ENCODE results near the gene AKR1C2.
"Not testable (repeated sequence)": the region's sequence is repeated elsewhere in the genome, so short reads cannot be mapped to it uniquely, and the experiment has no call there.

The AKR1C2 gene

DNA sequence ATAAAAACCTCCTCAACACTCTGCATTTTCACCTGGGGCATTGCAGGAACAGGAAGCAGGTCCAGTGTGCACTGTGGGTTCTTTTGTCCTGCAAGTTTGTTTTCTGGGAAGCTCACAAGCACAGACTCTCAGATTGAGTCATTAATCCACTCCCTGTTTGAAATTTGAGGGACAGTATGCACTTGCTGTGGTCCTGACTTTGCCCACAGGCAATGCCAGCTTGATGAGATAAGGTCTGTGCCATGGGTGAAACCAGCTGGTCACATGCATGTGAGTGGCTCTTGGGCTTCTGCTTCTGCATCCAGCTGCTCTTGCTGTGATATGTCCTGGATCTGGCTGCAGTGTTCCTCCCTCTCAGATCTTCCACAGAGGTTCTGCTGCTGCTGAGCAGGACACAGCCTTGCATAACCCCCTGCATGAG, 21.8 kb upstream of the AKR1C2 start:
- DNase-seq (ENCODE audit: low read depth in 2 of 2): not testable (repeated sequence)

DNA sequence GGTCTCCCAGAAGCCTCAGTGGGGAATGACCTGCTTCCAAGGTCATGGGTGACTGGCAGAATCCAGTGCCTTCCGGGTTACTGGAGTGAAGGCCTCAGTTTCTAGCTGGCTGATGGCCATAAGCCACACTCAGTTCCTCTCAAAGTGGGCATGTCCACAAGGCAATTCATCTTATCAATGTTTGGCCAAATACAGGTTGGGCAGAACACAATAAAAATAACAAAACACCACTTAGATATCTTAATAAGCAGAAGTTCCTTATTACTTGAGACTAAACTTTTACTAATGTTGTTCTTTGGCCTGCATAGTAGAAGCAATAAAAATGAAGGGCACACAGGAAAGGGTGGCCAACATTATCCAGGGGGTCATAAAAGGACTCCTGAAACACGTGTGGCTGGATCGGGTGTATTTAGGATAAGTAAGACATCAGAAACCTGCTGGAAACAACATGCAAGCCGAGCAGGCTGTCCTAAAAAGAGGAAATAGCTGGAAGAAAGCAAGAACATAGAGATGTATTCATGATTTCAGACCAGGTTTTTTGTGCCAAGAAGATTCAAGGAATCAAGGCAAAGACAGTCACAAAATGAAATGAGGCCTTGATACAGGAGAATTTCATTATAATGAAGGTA, 19.6 kb upstream of the AKR1C2 start:
- DNase-seq (ENCODE audit: low read depth in 2 of 2): no peak

DNA sequence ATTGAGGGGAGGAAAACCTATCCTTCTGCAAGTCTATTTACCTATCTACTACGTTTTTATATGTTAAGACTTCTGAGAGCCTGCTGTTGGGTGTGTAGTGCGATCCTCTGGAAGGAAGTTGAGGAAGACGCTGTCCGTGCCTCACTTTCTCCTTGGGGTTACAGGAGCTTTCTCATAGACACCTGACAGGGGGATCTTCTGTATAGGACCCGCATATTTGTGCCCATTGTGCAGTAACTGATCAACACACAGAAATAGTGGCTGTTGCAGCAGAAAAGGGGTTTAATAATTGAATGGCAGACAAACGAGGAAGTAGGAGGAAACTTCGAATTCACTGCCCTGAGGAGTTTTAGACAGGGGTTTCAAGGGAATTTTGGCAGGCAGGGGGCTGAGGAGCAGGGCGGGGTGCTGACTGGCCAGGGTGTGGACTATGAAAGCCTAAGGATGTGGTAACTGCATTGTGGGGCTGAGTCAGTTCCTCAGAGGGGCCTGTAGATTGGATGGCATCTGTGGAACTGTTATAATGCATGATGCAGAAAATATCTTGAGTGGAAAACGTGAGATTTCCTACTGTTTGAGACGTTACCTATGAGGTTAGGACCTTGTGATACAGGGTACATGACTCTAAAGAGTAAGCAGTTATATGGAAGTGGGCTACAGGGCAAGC, 18.1 kb upstream of the AKR1C2 start:
- not testable (repeated sequence) for DNase-seq (ENCODE audit: low read depth in 2 of 2)

DNA sequence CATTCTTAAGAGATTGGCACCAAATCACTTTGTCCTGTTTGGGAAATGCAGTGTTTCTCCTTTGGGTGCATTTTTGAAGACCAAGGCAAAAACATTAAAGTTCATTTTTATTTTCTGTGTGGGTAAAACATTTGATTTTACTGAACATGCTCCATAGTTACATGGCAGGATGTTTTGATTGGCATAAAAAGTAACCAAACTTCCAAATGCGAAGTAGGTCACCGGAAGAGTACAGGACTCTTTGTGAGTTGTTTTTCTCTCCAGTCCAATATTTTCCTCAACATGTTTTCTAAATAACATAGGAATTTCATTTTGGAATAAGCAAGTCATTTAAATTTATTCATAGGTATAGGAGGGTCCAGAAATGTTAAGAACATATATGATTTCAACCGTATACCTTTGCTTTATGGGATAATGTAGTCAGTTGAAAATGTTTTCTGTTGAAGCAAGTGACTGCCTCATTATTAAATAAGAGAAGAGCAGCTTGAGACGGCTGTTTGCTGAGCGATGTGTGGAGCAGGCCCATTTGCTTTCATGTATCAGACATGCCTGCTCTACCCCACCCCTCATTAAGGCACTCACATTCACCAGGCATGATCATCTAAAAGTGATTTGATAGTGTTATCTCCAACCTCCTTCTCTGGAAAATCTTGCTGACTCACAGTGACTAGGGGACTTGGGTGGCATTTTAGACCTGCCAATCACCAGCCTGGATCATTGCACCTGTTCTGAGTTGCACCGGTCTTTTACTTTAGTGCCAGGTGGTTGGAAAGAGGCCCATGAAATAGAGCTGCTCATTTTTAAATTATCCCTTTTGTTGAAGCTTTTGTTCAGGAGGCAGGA, 16.3 kb upstream of the AKR1C2 start:
- not testable (repeated sequence) for DNase-seq (ENCODE audit: low read depth in 2 of 2)

DNA sequence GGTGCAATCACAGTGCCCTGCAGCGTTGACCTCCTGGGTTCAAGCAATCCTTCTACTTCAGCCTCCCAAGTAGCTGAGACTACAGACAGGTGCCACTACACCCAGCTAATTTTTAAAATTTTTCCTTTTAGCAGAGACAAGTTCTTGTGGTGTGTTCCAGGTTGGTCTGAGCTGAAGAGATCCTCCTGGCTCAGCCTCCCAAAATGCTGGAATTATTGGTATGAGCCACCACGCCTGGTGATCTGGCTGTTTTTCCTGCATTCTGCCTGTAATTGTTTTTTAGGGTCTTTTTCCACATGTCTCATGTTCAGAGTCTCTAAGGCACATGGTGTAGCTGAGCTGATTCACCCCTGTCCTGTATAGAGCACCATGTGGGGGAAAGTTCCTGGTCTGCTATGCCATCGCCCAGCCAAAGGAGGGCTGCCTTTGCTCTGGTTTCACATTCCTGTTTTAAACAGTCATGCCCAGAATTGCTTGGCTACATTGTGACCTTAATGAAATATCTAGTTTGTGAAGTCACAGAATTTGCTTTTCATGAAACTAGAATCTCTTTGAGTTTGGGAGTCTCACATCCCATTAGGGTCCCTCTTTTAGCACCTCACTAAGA, 15.1 kb upstream of the AKR1C2 start:
- DNase-seq (ENCODE audit: low read depth in 2 of 2): not testable (repeated sequence)

DNA sequence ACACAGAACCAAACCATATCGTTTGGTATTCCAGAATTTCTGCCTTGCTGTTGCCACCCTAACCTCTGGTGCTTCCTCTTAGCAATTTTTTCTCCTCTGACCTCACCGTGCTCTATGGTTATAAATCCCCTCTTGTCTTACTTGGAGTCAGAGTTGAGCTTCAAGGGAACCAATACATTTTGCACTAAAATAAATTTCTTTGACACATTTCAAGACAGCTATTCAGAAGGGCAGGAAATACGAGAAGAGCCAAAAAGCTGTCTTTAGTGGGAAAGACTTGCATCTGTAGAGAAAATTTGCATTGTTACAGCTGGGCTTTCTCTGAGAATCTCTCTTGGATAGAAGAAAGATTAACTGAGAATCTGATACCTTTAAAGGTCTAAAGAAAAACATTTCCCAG, 14.5 kb upstream of the AKR1C2 start:
- no peak for DNase-seq (ENCODE audit: low read depth in 2 of 2)

DNA sequence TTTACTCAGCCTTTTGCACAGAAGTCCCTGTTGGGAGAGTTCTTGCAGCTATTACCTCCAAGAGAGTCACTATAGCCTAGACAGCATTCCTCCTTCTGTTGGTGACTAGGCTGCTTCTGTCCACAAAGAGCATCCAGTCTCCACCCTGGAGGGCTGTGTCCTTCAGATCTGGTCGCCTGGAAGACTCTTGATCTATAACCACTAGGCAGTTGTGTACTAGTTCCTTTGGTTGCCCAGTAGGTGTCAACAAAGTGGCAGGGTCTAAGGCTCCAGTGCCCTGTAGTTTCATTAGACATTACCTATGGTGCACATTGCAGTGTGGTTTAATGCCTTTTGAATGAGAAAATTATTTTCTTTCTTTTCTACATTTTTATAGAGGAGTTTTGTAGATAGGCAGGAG, 11.3 kb upstream of the AKR1C2 start:
- no peak for DNase-seq (ENCODE audit: low read depth in 2 of 2)

DNA sequence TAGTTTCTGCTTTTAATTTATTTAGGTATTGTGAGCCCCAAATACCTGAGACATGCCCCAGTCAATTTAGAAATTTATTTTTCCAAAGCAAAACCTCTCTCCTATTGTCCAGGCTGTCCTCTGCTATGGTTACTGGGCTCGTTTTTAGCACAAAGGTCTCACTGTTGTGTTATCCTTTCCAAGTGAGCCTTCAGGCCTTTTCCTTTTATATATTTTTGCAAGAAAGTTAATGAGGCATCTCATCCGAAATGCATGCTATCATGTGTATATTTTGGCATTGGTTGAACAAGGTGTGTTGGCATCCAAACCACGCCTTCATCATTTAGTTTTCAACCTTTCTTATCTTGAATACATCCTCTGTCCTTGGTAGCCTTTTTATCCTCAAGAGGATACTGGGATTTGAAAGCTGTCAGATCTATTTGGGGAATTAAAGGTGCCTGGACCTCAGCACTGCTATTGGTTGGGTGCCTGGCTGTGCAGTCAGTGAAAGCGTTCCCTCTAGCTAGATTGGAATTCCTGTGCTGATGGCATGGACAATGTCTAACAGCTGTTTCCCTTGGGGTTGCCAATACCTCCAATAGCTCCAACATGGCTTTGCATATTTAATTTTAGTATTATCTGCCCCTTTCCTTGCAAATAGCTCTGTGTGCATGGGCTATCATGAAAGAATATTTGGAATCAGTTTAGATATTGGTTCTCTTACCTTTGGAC, 10.7 kb upstream of the AKR1C2 start:
- DNase-seq (ENCODE audit: low read depth in 2 of 2): not testable (repeated sequence)

DNA sequence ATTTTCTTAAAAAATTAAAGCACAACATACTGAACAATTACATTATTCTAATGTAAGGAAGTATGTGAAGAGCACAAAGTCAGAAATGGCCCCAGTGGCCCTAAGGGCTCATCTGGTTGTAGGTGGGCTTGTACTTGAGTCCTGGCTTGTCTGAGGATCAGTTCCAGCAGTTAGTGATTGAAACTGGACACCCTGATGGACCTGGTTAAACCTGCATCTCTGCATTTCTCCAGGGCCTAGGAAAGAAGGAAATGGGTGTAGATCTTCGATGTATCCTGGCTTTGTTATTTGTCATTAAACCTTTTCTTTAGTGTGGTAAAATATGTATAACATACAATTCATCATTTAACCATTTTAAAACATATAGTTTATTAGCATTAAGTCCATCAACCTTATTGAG, 9.7 kb upstream of the AKR1C2 start:
- no peak for DNase-seq (ENCODE audit: low read depth in 2 of 2)

DNA sequence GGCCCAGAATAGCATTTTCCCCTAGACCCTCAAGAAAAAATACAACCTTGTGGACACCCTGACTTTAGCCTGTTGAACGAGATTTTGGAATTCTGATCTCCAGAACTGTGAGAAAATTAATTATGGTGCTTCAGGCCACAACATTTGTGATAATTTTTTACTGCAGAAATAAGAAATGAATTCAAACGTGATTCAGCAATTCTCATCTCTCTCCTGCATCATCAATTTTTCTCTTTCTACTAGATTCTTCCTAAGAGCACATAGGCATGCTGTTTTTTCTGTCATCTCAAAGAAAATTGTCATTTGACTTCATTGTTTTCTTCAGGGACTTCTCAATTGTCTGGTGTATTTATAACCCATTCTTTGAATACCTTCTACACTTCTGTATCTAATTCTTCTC, 8.9 kb upstream of the AKR1C2 start:
- DNase-seq (ENCODE audit: low read depth in 2 of 2): no peak

DNA sequence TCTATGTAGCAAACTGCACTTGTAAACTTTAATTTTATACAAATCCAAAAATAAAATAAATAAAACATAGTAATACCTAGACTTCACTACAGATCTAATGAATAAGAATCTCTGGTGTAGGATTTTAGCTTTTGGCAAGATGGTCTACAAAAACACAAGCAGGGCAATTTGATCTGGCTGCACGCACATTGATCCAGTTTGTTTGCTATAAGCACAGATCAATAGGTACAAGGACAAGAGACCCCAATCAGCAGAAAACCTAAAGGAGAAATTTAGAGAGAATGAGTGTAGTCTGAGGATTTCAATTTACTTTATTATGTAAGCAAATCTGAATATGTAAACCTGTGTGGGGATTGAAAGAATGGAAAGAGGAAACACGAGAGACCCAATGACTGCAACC, 7.7 kb upstream of the AKR1C2 start:
- DNase-seq (ENCODE audit: low read depth in 2 of 2): not testable (repeated sequence)

DNA sequence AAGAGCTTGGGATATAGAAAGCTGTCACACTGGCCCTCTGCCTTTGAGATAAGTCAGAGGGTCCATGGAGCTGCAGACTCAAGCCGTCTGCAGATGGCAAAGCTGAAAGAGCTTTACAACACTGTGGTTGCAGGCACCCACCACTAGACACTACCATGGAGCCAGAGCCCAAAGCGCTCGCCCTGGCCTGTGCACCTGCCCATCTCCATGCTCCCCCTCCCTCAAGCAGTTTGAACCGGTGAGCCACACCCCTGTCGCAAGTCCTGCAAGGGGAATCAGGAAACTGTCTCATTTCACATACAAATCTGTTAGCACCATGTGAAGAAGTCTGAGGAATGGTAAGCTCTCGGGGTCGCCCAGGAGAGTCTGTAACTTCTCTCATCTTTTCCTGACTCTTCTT, 6.4 kb upstream of the AKR1C2 start:
- not testable (repeated sequence) for DNase-seq (ENCODE audit: low read depth in 2 of 2)

DNA sequence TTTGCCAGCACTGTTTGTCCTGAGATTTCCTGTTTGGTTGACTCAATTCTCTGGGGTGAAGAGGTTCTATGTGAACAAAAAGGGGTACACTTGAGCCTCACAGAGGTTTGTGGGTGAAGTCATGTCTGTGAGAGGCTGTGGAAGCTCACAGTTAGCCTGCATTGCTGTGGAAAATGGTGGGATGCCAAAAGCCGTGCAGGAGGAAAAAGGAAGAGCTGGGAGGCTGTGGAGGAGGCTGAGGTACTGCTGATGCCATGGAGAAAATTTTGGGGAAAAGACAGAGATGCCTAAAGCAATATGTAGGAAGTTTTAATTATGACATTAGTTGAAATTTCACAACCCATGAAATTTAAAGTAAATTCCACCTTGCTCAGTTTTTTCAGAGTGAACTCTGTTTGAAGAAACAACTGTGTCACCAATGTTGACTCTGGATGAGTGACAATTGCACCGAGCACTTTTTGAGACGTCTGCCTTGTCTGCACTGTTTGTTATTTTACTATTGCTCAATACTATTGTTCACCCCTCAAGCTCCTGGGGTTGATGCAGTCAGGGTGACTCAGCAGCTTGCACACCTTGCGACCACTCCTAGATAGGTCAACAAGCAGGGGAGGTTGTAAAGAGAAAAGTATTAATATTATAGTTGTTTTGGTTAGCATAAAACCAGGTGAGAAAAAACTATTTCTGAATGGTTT, 5.3 kb upstream of the AKR1C2 start:
- not testable (repeated sequence) for DNase-seq (ENCODE audit: low read depth in 2 of 2)

DNA sequence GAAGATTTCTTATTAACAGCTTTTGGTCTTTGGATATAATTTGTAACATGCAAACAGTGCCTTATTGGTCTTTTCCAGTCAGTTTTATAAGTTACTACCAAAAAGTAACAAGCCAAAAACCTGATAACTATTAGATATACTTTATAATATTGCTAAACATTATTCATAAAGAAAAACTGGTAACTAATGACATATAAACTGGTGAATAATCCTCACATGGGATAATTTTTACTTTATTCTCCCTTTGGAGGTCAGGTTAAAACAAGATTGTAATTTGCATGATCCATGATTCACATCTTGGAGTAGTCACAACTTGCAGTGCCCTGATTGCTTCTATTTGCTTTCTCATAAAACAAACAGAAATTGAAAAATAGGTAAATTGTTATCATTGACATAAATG, 844 bp upstream of the AKR1C2 start:
- not testable (repeated sequence) for DNase-seq (ENCODE audit: low read depth in 2 of 2)

DNA sequence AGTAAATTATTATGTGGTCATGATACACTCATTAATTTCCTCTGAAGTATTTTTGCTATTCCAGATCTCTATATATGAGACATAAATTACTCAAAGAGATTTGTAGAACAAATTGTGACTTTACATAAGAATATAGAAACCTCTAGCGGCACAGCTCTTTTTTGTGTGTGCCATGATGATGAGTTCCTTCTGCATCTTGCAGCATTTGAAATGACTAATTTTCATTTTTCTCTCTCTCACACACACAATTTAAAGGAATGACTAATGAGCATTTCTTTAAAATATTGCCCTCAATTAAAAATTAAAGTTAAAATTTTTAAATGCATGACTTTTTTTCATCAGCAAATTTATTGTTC, 351 bp upstream of the AKR1C2 start:
- not testable (repeated sequence) for DNase-seq (ENCODE audit: low read depth in 2 of 2)

DNA sequence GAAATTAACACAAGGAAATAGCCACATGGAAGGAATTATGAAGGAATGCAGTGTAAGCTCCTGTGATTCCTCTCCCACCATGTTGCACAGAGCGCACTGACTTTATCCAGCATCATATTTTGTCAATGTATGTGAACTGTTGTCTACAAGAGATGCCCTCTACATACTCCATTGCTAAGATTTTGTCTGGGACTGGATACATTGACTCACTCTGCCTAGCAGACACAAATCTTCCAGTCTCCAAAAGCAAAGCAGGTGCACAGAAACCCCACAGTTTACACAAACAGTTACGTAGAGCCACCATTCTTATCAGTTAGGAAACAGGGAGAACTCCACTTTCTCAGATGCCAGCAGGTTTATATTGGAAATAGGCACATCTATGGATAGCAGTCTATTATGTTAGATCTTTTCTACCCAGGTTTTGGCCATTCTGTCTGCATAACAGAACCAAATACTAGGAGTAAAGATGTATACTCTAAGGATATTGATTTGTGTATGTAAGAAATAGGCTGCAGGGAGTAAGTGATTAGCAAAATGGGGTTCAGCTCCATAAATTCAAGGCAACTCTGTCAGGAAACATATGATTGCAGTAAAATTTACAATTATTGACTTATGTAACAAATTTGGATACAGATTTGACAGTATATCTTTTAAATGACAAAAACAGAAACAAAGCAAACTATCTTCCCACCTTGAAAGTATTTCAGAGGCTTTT, 1.5 kb downstream of the AKR1C2 start:
- no peak for DNase-seq (ENCODE audit: low read depth in 2 of 2)

DNA sequence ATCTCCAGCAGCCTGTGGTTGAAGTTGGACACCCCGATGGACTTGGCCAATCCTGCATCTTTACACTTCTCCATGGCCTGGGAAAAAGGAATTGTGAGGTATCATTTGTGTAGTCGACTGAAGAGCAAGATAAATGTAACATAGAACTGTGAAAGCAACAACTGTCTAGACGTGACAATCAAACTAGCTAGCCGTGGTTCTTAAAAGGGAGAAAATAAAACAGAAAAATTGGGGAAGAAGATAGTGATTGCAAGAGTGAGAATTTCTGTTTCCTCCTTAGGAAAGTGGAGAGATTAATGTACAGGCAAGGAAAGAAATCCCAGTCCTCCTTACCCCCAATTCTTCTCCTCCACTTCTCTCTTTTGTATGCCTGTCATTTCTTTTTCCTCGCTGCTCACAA, 5.0 kb downstream of the AKR1C2 start:
- DNase-seq (ENCODE audit: low read depth in 2 of 2): no peak

DNA sequence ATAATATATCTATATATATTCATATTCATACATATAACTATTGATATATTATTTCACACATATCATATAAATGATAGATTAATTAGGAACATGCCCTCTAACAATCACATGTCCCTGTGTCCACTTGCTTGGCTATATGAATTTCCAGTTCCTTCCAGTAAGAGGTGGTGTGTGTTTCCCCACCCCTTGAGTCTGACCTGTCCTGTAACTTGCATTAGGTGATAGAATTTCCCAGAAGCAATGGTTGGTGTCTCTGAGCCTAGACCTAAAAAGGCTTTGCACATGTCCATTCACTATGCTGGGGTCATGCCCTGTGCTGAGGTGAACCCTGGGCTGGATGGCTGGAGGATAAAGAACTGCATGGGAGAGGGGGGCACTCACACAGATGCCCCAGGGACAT, 9.4 kb downstream of the AKR1C2 start:
- DNase-seq (ENCODE audit: low read depth in 2 of 2): not testable (repeated sequence)

DNA sequence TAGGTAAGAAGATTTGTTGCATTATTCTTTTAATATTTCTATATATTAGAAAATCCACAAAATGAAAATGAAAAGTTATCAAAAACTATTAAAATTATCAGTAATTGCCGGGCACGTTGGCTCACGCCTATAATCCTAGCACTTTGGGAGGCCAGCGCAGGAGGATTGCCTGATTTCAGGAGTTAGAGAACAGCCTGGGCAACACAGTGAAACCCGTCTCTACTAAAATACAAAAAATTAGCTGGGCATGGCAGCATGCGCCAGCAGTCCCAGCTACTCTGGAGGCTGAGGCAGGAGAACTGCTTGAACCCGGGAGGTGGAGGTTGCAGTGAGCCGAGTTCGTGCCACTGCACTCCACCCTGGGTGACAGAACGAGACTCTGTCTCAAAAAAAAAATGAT, 11.1 kb downstream of the AKR1C2 start:
- not testable (repeated sequence) for DNase-seq (ENCODE audit: low read depth in 2 of 2)

DNA sequence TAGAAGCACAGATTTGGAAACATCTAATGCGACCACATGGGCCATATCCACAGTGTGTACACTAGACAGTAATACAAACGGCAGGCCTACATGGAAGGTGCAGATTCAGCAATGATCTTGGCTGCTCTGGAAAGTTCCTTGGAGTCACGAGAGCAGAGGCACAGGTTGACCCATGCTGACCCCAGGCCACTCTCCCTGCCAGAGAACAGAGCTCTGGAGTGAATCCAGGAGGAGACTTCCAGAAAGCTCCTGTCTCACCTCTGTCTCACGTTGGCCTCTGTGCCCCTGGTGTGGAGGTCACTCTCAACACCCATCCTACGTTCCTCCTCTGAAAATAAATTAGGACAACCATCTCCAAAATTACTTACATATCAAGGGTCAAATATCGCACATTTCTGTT, 12.2 kb downstream of the AKR1C2 start:
- not testable (repeated sequence) for DNase-seq (ENCODE audit: low read depth in 2 of 2)

DNA sequence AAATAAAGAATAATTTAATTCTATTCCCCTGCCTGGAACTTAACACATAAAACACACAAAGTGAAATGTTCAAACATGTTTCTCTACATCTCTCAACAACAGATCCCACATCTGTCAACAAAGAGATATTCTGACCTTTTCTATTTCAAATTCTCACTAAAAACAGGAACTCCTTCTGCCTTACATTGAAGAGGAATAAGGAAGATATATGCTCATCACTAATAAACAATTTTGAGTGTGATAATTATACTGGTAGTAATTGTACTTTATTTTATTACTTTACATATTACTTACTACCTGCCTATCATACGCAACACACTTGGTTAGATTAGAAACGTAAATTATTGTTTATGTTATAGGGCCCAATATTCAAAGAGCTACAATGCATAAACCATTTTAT, 13.4 kb downstream of the AKR1C2 start:
- no peak for DNase-seq (ENCODE audit: low read depth in 2 of 2)

Data from stimulated activated CD4-positive, alpha-beta T cell treated with anti-CD3 and anti-CD28 coated beads, Interleukin-1b, Interleukin-23, amount 100 ng/mL, for 1 hour (primary cell).